GM12878 (cell line): ENCODE results near the gene SRCIN1. TPM values are rescaled to one million over a fixed set of nuclear protein-coding genes. Genes with fewer than 3 reads are reported as not detected.
"Not testable (repeated sequence)": the region's sequence is repeated elsewhere in the genome, so short reads cannot be mapped to it uniquely, and the experiment has no call there.

Experiments
- ATAC-seq: fragments of 200-7000 bp; cut with Tn5 transposase; 3 replicates; pipeline ENCODE4 v1.9.1; 2020; ENCODE audit warnings: mild to moderate bottlenecking, moderate library complexity
- BruUV-seq: library from RNA; stranded (reverse); fragments of 400-500 nt; replicated peaks from 2 replicates; lab custom pipeline; 2021; lab: Mats Ljungman, UMichigan
- CTCF ChIA-PET: fragments of 300-600 bp; sonication (Branson Sonifier 250); formaldehyde crosslinking; extraction: SDS; loops from one replicate; lab custom pipeline; 2021; ENCODE audit warnings: inconsistent platforms; lab: Yijun Ruan, JAX
- POLR2A ChIA-PET: fragments of 350-600 bp; formaldehyde crosslinking; extraction: SDS; loops from one replicate; lab custom pipeline; 2021; ENCODE audit warnings: inconsistent platforms; lab: Charles Lee
- RAD21 ChIA-PET: fragments of 300-600 bp; sonication (Branson Sonifier 250); formaldehyde crosslinking; loops from one replicate; lab custom pipeline; 2023; ENCODE audit warnings: antibody characterized with exemption; ENCODE audit not compliant: unreplicated experiment; lab: Charles Lee
- SMC1A ChIA-PET: fragments of 300-600 bp; sonication (Branson Sonifier 250); formaldehyde crosslinking; loops from one replicate; lab custom pipeline; 2023; ENCODE audit not compliant: unreplicated experiment, uncharacterized antibody; lab: Charles Lee
- DNase-seq: peaks from one replicate; pipeline ENCODE4 v3.0.0-alpha.2; 2011; ENCODE audit warnings: low read depth, low spot score
- FAIRE-seq: peaks from 3 replicates; lab custom pipeline; 2011; peaks lifted over from hg19 to GRCh38; lab: Jason Lieb, UNC
- H2AFZ ChIP-seq: 2 replicates; pipeline ENCODE4 v1.6.0; 2011; ENCODE audit warnings: low read depth, low read length, control low read depth; ENCODE audit not compliant: control insufficient read depth
- H3K27ac ChIP-seq: 2 replicates; pipeline ENCODE4 v1.5.1; 2011; ENCODE audit warnings: control low read depth; ENCODE audit not compliant: control insufficient read depth, insufficient read depth
- H3K27me3 ChIP-seq, 2 experiments: replicated peaks in 1 of 2; 2 replicates each; pipeline versions ENCODE4 v1.6.0 to v1.6.1; 2011; ENCODE audit warnings: low read length in 1 of 2; ENCODE audit not compliant: control insufficient read depth in 2 of 2, insufficient read depth in 2 of 2
- H3K36me3 ChIP-seq, 2 experiments: 2 replicates each; pipeline ENCODE4 v1.5.1; 2011; ENCODE audit warnings: low read length in 1 of 2; ENCODE audit not compliant: control insufficient read depth in 2 of 2, insufficient read depth in 2 of 2
- H3K4me1 ChIP-seq: 2 replicates; pipeline ENCODE4 v1.6.1; 2011; ENCODE audit warnings: mild to moderate bottlenecking, low read length, moderate library complexity, mixed read lengths; ENCODE audit not compliant: control insufficient read depth, insufficient read depth
- H3K4me2 ChIP-seq: 2 replicates; pipeline ENCODE4 v1.6.0; 2011; ENCODE audit warnings: control low read depth; ENCODE audit not compliant: control insufficient read depth, insufficient read depth
- H3K4me3 ChIP-seq: fragments of 200-600 bp; sonication (generic); 2 replicates; pipeline ENCODE4 v1.5.1; 2016
- H3K79me2 ChIP-seq: 2 replicates; pipeline ENCODE4 v1.6.0; 2011; ENCODE audit warnings: low read length; ENCODE audit not compliant: control insufficient read depth, insufficient read depth
- H3K9ac ChIP-seq: 2 replicates; pipeline ENCODE4 v1.8.0; 2011; ENCODE audit warnings: low read length, control low read depth, mixed read lengths; ENCODE audit not compliant: control insufficient read depth, insufficient read depth
- H3K9me3 ChIP-seq: replicated peaks from 3 replicates; pipeline ENCODE4 v1.5.1; 2011; ENCODE audit warnings: mild to moderate bottlenecking, low read length; ENCODE audit not compliant: control insufficient read depth, insufficient read depth
- H4K20me1 ChIP-seq: 2 replicates; pipeline ENCODE4 v1.6.0; 2011; ENCODE audit not compliant: control insufficient read depth, insufficient read depth
- TCF12 ChIP-seq: IDR thresholded peaks from 2 replicates; pipeline ENCODE4 v1.6.1; 2011; ENCODE audit warnings: low read depth, mild to moderate bottlenecking, low read length
- WGBS: methylation state at CpG from one replicate; pipeline ENCODE4 v1.1.6; 2016; ENCODE audit warnings: low lambda C conversion rate; ENCODE audit not compliant: insufficient replicate concordance, insufficient coverage; ENCODE audit errors: missing lambda C conversion rate; 5-methylcytosine and 5-hydroxymethylcytosine counted together
- in situ Hi-C: fragments of 300-500 bp; cut with MboI; formaldehyde crosslinking; loops from 9 replicates; pipeline ENCODE4 v1.14.3; 2018; ENCODE audit warnings: mixed read lengths
- intact Hi-C: fragments of 100-400 bp; cut with micrococcal nuclease; formaldehyde crosslinking; loops from one replicate; pipeline ENCODE4 v1.14.2; 2022; ENCODE audit not compliant: unreplicated experiment
- polyA plus RNA-seq, 11 experiments: library from polyadenylated mRNA; depleted of rRNA in 4 of 11; unstranded in 6 of 11; stranded (reverse) in 5 of 11; fragments of >200 nt; fragmentation: Nextera tagmentation in 4 of 11; fragmentation: Illumina TruSeq in 1 of 11; extraction: Ambion mirVana in 4 of 11; extraction: Trizol in 1 of 11; gene quantifications; 1 replicate in 1 of 11; 2 replicates in 10 of 11; pipeline versions ENCODE4 v1.2.1 to v1.2.3, GENCODE V29; 2011 to 2016; ENCODE audit warnings: inconsistent platforms in 2 of 11, missing spikeins in 2 of 11, low read depth in 1 of 11
- total RNA-seq, 4 experiments: library from RNA; depleted of rRNA in 3 of 4; stranded (reverse); fragments of >200 nt in 3 of 4; fragmentation: Illumina TruSeq in 1 of 4; extraction: Trizol in 1 of 4; gene quantifications; 2 replicates each; pipeline versions ENCODE4 v1.2.1 to v1.2.3, GENCODE V29; 2013 to 2021

SRCIN1 gene
- total and polyA plus RNA-seq, 10 of the 15 experiments (the other 5 are each of a cell fraction or from before 2014, with no cell fraction given) = under 0.01 to 0.74 (median 0.20) TPM; not detected in 3

DNA sequence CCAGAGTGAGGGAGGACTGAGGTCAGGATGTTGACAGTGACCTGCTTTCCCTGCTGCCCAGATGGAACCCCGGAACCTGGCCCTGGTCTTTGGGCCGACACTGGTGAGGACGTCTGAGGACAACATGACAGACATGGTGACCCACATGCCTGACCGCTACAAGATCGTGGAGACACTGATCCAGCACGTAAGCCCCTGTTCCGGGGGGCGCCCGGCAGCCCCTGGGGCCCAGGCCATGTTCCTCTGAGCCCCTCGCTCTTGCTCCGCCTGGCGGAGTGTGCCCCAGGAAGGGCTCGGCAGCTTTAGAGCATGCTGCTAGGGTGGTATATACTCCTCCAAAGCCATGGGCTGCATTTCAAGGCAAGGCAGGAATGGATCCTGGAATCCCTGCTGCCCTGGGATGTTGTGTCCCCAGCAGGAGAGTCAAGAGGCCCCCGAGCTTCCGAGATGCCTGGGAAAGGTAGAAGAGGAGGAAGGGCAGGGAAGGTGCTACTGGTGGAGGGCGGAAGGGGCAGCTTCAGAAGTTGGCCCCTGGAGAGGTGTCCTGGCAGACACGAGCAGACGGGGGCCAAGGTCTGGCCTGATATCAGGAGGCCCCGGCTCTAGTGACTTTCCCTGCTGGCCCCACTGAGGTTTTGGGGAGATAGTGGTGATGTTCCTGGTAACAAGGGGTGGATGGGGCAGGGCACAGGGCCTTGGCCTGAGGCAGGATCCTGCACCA lies 114.2 kb downstream of the SRCIN1 start:
- POLR2A ChIA-PET, H3K4me2 ChIP-seq, ATAC-seq, H3K4me3 ChIP-seq, H2AFZ ChIP-seq, H3K36me3 ChIP-seq, H4K20me1 ChIP-seq, H3K79me2 ChIP-seq, H3K4me1 ChIP-seq, H3K27ac ChIP-seq, DNase-seq, BruUV-seq, H3K9me3 ChIP-seq, FAIRE-seq, H3K27me3 ChIP-seq, H3K9ac ChIP-seq: not testable (repeated sequence)
- in situ Hi-C loops = loop anchor here (5.0 kb wide), 3 partner anchors 49 to 171 kb away; no protein-coding TSS in a partner anchor
- ChIA-PET SMC1A (interaction anchor here (0.9 to 2.5 kb wide), 2 partner anchors 141 to 176 kb away, joined by 4 to 10 read pairs; no protein-coding TSS in a partner anchor), RAD21 (interaction anchor here (0.7 to 1.3 kb wide), 3 partner anchors 68 to 176 kb away, joined by 3 to 6 read pairs (median 3); no protein-coding TSS in a partner anchor), CTCF (interaction anchor here (1.0 to 5.7 kb wide), 7 partner anchors 18 to 174 kb away, joined by 4 to 79 read pairs (median 6); no protein-coding TSS in a partner anchor)
- intact Hi-C loops = loop anchor here (1.0 to 2.0 kb wide), 4 partner anchors 47 to 176 kb away; no protein-coding TSS in a partner anchor
- WGBS = 77% methylated on average over 19 of the region's 19 CpGs

DNA sequence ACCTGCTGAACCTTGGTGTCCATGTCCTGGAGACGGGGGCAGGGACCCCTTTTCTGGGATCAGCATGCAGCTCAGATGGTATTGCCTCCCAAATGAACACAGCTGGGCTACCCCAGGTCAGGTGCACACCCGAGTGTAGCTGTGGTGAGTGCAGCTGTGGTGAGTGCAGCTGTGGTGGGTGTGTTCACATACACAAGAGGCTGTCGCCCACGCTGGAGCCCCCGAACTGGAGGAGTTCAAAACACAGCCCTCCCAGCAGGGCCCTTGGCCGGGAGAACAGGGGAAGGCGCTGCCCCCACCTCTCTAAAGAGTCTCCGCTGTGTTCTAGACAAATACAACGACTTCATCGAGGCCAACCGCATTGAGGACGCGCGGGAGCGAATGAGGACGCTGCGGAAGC lies 116.0 kb downstream of the SRCIN1 start:
- H3K9ac ChIP-seq, H4K20me1 ChIP-seq, H3K4me2 ChIP-seq, H3K36me3 ChIP-seq, H2AFZ ChIP-seq, DNase-seq, H3K9me3 ChIP-seq, FAIRE-seq, intact Hi-C loops: not testable (repeated sequence)
- CTCF ChIA-PET = interaction anchor here (0.7 to 5.7 kb wide), 4 partner anchors 66 to 176 kb away, joined by 3 to 79 read pairs (median 4); no protein-coding TSS in a partner anchor
- RAD21 ChIA-PET = interaction anchor here (0.6 to 1.0 kb wide), 3 partner anchors 66 to 245 kb away, joined by 3 read pairs; no protein-coding TSS in a partner anchor
- 0 out of 2 replicates have a peak, but pooled peaks have one; percentile 24 for TF ChIP-seq TCF12
- TF ChIP-seq, all 136 proteins: peak for 1; not testable (repeated sequence) for 135
- SMC1A ChIA-PET = interaction anchor here (0.9 to 1.8 kb wide), 3 partner anchors 47 to 174 kb away, joined by 3 to 4 read pairs (median 3); no protein-coding TSS in a partner anchor
- H3K4me3 ChIP-seq, BruUV-seq, H3K27me3 ChIP-seq, H3K27ac ChIP-seq, H3K79me2 ChIP-seq, POLR2A ChIA-PET, ATAC-seq: not testable (repeated sequence)
- peaks cover 17% of the 10 kb centered on the region for H3K4me1 ChIP-seq
- in situ Hi-C loops = loop anchor here (5.0 kb wide), 3 partner anchors 47 to 173 kb away; no protein-coding TSS in a partner anchor
- WGBS = 67% methylated on average over 17 of the region's 17 CpGs
